IMR-90 (cell line): ENCODE measurements around the gene CALML3. TPM values are rescaled to one million over a fixed set of nuclear protein-coding genes. Genes with fewer than 3 reads are reported as not detected.

Source experiments
- ATAC-seq: fragments of 200-7000 bp; cut with Tn5 transposase; 2 replicates; pipeline ENCODE4 v1.9.1; 2020; ENCODE audit warnings: low read depth, mild to moderate bottlenecking, moderate library complexity
- BruUV-seq: library from RNA; stranded (reverse); fragments of 400-500 nt; replicated peaks from 2 replicates; lab custom pipeline; 2021; lab: Mats Ljungman, UMichigan
- CTCF ChIA-PET: fragments of 300-600 bp; formaldehyde crosslinking; extraction: SDS; loops from one replicate; lab custom pipeline; 2021; ENCODE audit warnings: antibody characterized with exemption; lab: Yijun Ruan, JAX
- POLR2A ChIA-PET: fragments of 300-600 bp; sonication (Branson Sonifier 250); formaldehyde crosslinking; loops from one replicate; lab custom pipeline; 2022; ENCODE audit warnings: antibody characterized with exemption; ENCODE audit not compliant: unreplicated experiment; lab: Charles Lee
- DNase-seq: peaks from one replicate; pipeline ENCODE4 v3.0.0; 2013
- H2AFZ ChIP-seq: replicated peaks from 2 replicates; pipeline ENCODE3; 2013; ENCODE audit warnings: low read length, mild to moderate bottlenecking; ENCODE audit not compliant: poor library complexity
- H2AK5ac ChIP-seq: 2 replicates; pipeline ENCODE4 v1.6.1; 2013; ENCODE audit warnings: low read depth, low read length, inconsistent platforms
- H2AK9ac ChIP-seq: replicated peaks from 2 replicates; pipeline ENCODE3; 2013; ENCODE audit warnings: mild to moderate bottlenecking, low read depth, low read length, moderate library complexity; ENCODE audit not compliant: poor library complexity
- H2BK120ac ChIP-seq: 2 replicates; pipeline ENCODE4 v1.6.1; 2013; ENCODE audit warnings: low read depth, low read length, inconsistent platforms
- H2BK15ac ChIP-seq: 3 replicates; pipeline ENCODE4 v1.6.1; 2013; ENCODE audit warnings: low read depth, low read length, inconsistent platforms
- H2BK20ac ChIP-seq: 2 replicates; pipeline ENCODE4 v1.6.1; 2013; ENCODE audit warnings: low read depth, mild to moderate bottlenecking, inconsistent platforms, low read length, moderate library complexity
- H2BK5ac ChIP-seq: 2 replicates; pipeline ENCODE4 v1.6.1; 2013; ENCODE audit warnings: mild to moderate bottlenecking, low read depth, low read length, inconsistent platforms; ENCODE audit not compliant: poor library complexity, severe bottlenecking
- H3K14ac ChIP-seq: replicated peaks from 2 replicates; pipeline ENCODE4 v1.6.1; 2013; ENCODE audit warnings: low read depth, low read length, inconsistent platforms
- H3K18ac ChIP-seq: 2 replicates; pipeline ENCODE4 v1.6.1; 2013; ENCODE audit warnings: low read depth, low read length, control low read depth
- H3K23ac ChIP-seq: 2 replicates; pipeline ENCODE4 v1.6.1; 2013; ENCODE audit warnings: low read depth, low read length, inconsistent platforms
- H3K27ac ChIP-seq: 2 replicates; pipeline ENCODE4 v1.5.1; 2013; ENCODE audit warnings: mild to moderate bottlenecking, control low read depth, low read length; ENCODE audit not compliant: insufficient read depth
- H3K27me3 ChIP-seq: 2 replicates; pipeline ENCODE4 v1.6.1; 2013; ENCODE audit warnings: low read length; ENCODE audit not compliant: control insufficient read depth, insufficient read depth
- H3K36me3 ChIP-seq: 2 replicates; pipeline ENCODE4 v1.6.1; 2013; ENCODE audit warnings: low read length, mixed read lengths; ENCODE audit not compliant: control insufficient read depth, insufficient read depth
- H3K4ac ChIP-seq: 2 replicates; pipeline ENCODE4 v1.6.1; 2013; ENCODE audit warnings: low read depth, low read length, inconsistent platforms
- H3K4me1 ChIP-seq: 2 replicates; pipeline ENCODE4 v1.6.1; 2013; ENCODE audit warnings: low read length, mixed read lengths; ENCODE audit not compliant: control insufficient read depth, insufficient read depth
- H3K4me2 ChIP-seq: 2 replicates; pipeline ENCODE4 v1.6.1; 2013; ENCODE audit warnings: low read depth, mild to moderate bottlenecking, control low read depth, low read length, moderate library complexity
- H3K4me3 ChIP-seq: 2 replicates; pipeline ENCODE4 v1.5.1; 2013; ENCODE audit warnings: low read depth, mild to moderate bottlenecking, control low read depth, low read length, moderate library complexity; ENCODE audit not compliant: insufficient read depth
- H3K56ac ChIP-seq: 2 replicates; pipeline ENCODE4 v1.6.1; 2013; ENCODE audit warnings: low read length, inconsistent platforms; ENCODE audit not compliant: insufficient read depth; ENCODE audit errors: extremely low read depth
- H3K79me1 ChIP-seq, 2 experiments: 2 replicates each; pipeline ENCODE4 v1.6.1; 2013; ENCODE audit warnings: low read length in 2 of 2, inconsistent platforms in 1 of 2, low read depth in 1 of 2
- H3K9ac ChIP-seq: 2 replicates; pipeline ENCODE4 v1.6.1; 2013; ENCODE audit warnings: low read depth, low read length, control low read depth
- H3K9me1 ChIP-seq: 2 replicates; pipeline ENCODE4 v1.6.1; 2013; ENCODE audit warnings: low read length, inconsistent platforms; ENCODE audit not compliant: insufficient read depth
- H3K9me3 ChIP-seq: 2 replicates; pipeline ENCODE4 v1.6.1; 2013; ENCODE audit warnings: low read length; ENCODE audit not compliant: control insufficient read depth, insufficient read depth
- H4K20me1 ChIP-seq: 2 replicates; pipeline ENCODE4 v1.6.1; 2013; ENCODE audit warnings: low read length, inconsistent platforms; ENCODE audit not compliant: insufficient read depth
- H4K5ac ChIP-seq: 2 replicates; pipeline ENCODE4 v1.6.1; 2013; ENCODE audit warnings: mild to moderate bottlenecking, low read depth, low read length, control low read depth
- H4K8ac ChIP-seq, 2 experiments: 2 replicates each; pipeline ENCODE4 v1.6.1; 2013; ENCODE audit warnings: low read depth in 2 of 2, low read length in 2 of 2, control low read depth in 1 of 2, inconsistent platforms in 1 of 2
- H4K91ac ChIP-seq: 2 replicates; pipeline ENCODE4 v1.6.1; 2013; ENCODE audit warnings: low read depth, low read length, inconsistent platforms; ENCODE audit not compliant: insufficient read depth
- CEBPB ChIP-seq: IDR thresholded peaks from 2 replicates; pipeline ENCODE4 v1.6.1; 2012; ENCODE audit warnings: low read depth, low read length, improper control_type of control experiment
- CHD1 ChIP-seq: IDR thresholded peaks from 2 replicates; pipeline ENCODE4 v1.6.1; 2012; ENCODE audit warnings: low read depth, low read length, improper control_type of control experiment
- CTCF ChIP-seq: conservative IDR thresholded peaks from 2 replicates; pipeline ENCODE4 v1.5.1; 2012; ENCODE audit warnings: mild to moderate bottlenecking, low read depth, low read length, improper control_type of control experiment
- ELK1 ChIP-seq: fragments of 150-350 bp; IDR thresholded peaks from 2 replicates; pipeline ENCODE4 v1.6.1; 2016; ENCODE audit warnings: low read depth, mild to moderate bottlenecking, low read length, moderate library complexity, borderline replicate concordance
- FOS ChIP-seq: fragments of 150-350 bp; IDR thresholded peaks from 2 replicates; pipeline ENCODE4 v1.6.1; 2016; ENCODE audit warnings: low read depth, low read length
- MAFK ChIP-seq: IDR thresholded peaks from 2 replicates; pipeline ENCODE4 v1.6.1; 2012; ENCODE audit warnings: low read depth, low read length, improper control_type of control experiment
- NFE2L2 ChIP-seq: fragments of 150-350 bp; IDR thresholded peaks from 2 replicates; pipeline ENCODE4 v1.6.1; 2016; ENCODE audit warnings: low read depth, mild to moderate bottlenecking, low read length
- POLR2A ChIP-seq: IDR thresholded peaks from 2 replicates; pipeline ENCODE4 v1.6.1; 2012; ENCODE audit warnings: mild to moderate bottlenecking, low read depth, low read length
- RAD21 ChIP-seq: IDR thresholded peaks from 2 replicates; pipeline ENCODE4 v1.6.1; 2012; ENCODE audit warnings: low read length, improper control_type of control experiment
- RCOR1 ChIP-seq: IDR thresholded peaks from 2 replicates; pipeline ENCODE4 v1.6.1; 2012; ENCODE audit warnings: mild to moderate bottlenecking, low read length, improper control_type of control experiment; ENCODE audit not compliant: insufficient replicate concordance
- RFX5 ChIP-seq: IDR thresholded peaks from 2 replicates; pipeline ENCODE4 v1.8.0; 2012; ENCODE audit warnings: low read depth, mild to moderate bottlenecking, low read length, moderate library complexity
- SMC3 ChIP-seq: fragments of 150-350 bp; IDR thresholded peaks from 2 replicates; pipeline ENCODE4 v1.6.1; 2016; ENCODE audit warnings: low read depth, mild to moderate bottlenecking, antibody characterized with exemption, low read length, moderate library complexity
- USF2 ChIP-seq: fragments of 150-350 bp; IDR thresholded peaks from 2 replicates; pipeline ENCODE4 v1.6.1; 2017; ENCODE audit warnings: mild to moderate bottlenecking, antibody characterized with exemption, low read length, low read depth
- WGBS, 2 experiments: methylation state at CpG; one replicate each; pipeline versions ENCODE4 v1.1.5 to v1.1.7; 2013; ENCODE audit warnings: missing lambda C conversion rate in 2 of 2; ENCODE audit not compliant: insufficient read length in 1 of 2; ENCODE audit errors: extremely low coverage in 2 of 2; 5-methylcytosine and 5-hydroxymethylcytosine counted together
- dilution Hi-C: fragments of 300-500 bp; cut with HindIII; formaldehyde crosslinking; loops from one replicate; pipeline ENCODE4 v1.14.3; 2018; ENCODE audit warnings: low sequenced_read_pairs; ENCODE audit not compliant: unreplicated experiment
- in situ Hi-C: fragments of 300-500 bp; cut with MboI; formaldehyde crosslinking; loops from 3 replicates; pipeline ENCODE4 v1.14.3; 2019; ENCODE audit warnings: low sequenced_read_pairs, inconsistent platforms, mixed read lengths
- intact Hi-C: fragments of 100-400 bp; cut with micrococcal nuclease; formaldehyde crosslinking; loops from 2 replicates; pipeline ENCODE4 v1.10.0; 2022
- polyA plus RNA-seq, 3 experiments: library from polyadenylated mRNA; depleted of rRNA; stranded (reverse); fragments of >200 nt; gene quantifications; 2 replicates each; pipeline ENCODE4 v1.2.3, GENCODE V29; 2012; ENCODE audit warnings: low replicate concordance in 1 of 3
- total RNA-seq: library from RNA; depleted of rRNA; stranded (reverse); fragments of >200 nt; gene quantifications from 2 replicates; pipeline ENCODE4 v1.2.3, GENCODE V29; 2012

The CALML3 gene
- total and polyA plus RNA-seq, 2 of the 4 experiments (the other 2 are of a cell fraction): not detected

GRCh38 chr10:5502571-5503476, 21.9 kb upstream of the CALML3 start (continued):
- no peak for TF ChIP-seq NFE2L2

- no peak overlapping the region for H3K4me2 ChIP-seq
- peaks cover 7% of the 10 kb centered on the region; the same call in 1 of the 2 replicates for H3K9me1 ChIP-seq
- in situ Hi-C loops (no loop called here), intact Hi-C loops (no loop called here), dilution Hi-C loops (no loop called here)
- H3K4ac ChIP-seq: no peak overlapping the region
- no peak overlapping the region for H3K56ac ChIP-seq
- H2BK20ac ChIP-seq: no peak overlapping the region
- H2BK120ac ChIP-seq: no peak overlapping the region
- ChIA-PET CTCF (no interaction called here), POLR2A (no interaction called here)
- H2BK5ac ChIP-seq: no peak overlapping the region
- no peaks in the 10 kb centered on the region for H3K36me3 ChIP-seq
- H3K9me3 ChIP-seq: no peaks in the 10 kb centered on the region
- H2AK9ac ChIP-seq: no peak overlapping the region
- H2AFZ ChIP-seq: no peak overlapping the region
- no peak overlapping the region for H2BK15ac ChIP-seq
- H4K8ac ChIP-seq: no peak overlapping the region
- H2AK5ac ChIP-seq: no peak overlapping the region
- BruUV-seq: no TSS peak
- H3K27me3 ChIP-seq: peaks cover 49% of the 10 kb centered on the region
- H4K91ac ChIP-seq: no peak overlapping the region
- H3K79me1 ChIP-seq: no peaks in the 10 kb centered on the region
- no peaks in the 10 kb centered on the region for H3K4me1 ChIP-seq
- H3K9ac ChIP-seq: no peak overlapping the region
- no peak overlapping the region for H3K4me3 ChIP-seq
- H3K14ac ChIP-seq: no peak overlapping the region
- WGBS, 2 experiments: no CpG with 5 or more reads among the region's 3 CpGs
- H3K23ac ChIP-seq: no peak overlapping the region
- H4K5ac ChIP-seq: no peak overlapping the region
- ATAC-seq: no peak
- H3K27ac ChIP-seq: no peak overlapping the region
- no peak for DNase-seq
- H3K18ac ChIP-seq: no peak overlapping the region
- H4K20me1 ChIP-seq: no peaks in the 10 kb centered on the region
- TF ChIP-seq RCOR1 (no peak), NFE2L2 (no peak), SMC3 (no peak), RFX5 (no peak), CEBPB (no peak), USF2 (no peak), POLR2A (no peak), CHD1 (no peak), MAFK (no peak), FOS (no peak), ELK1 (no peak), RAD21 (no peak), CTCF (no peak)
Measured at GRCh38 chr10:5503477-5503835, 21.3 kb upstream of the CALML3 start.
